HUES64 (cell line): Measurements from ENCODE around the gene C19orf67.

ENCODE experiments used
- H3K27ac ChIP-seq: 2 replicates; pipeline ENCODE4 v1.7.0; 2013; ENCODE audit warnings: low read depth, low read length, inconsistent platforms
- H3K27me3 ChIP-seq: 2 replicates; pipeline ENCODE4 v1.6.1; 2013; ENCODE audit warnings: mild to moderate bottlenecking, low read length; ENCODE audit not compliant: insufficient read depth
- H3K36me3 ChIP-seq: 2 replicates; pipeline ENCODE4 v1.6.1; 2013; ENCODE audit warnings: mild to moderate bottlenecking, low read length; ENCODE audit not compliant: insufficient read depth
- H3K4me1 ChIP-seq: 2 replicates; pipeline ENCODE4 v1.6.1; 2013; ENCODE audit warnings: mild to moderate bottlenecking, low read length, moderate library complexity; ENCODE audit not compliant: insufficient read depth
- H3K4me3 ChIP-seq: 2 replicates; pipeline ENCODE4 v1.5.1; 2013; ENCODE audit warnings: mild to moderate bottlenecking, low read length, moderate library complexity
- H3K9ac ChIP-seq: 2 replicates; pipeline ENCODE4 v1.6.1; 2013; ENCODE audit warnings: mild to moderate bottlenecking, low read depth, low read length
- H3K9me3 ChIP-seq: 2 replicates; pipeline ENCODE4 v1.6.1; 2013; ENCODE audit warnings: low read depth, low read length; ENCODE audit not compliant: insufficient read depth
- WGBS: fragments of 150-250, 120-280 bp; methylation state at CpG from one replicate; pipeline ENCODE4 v1.1.7; 2013; ENCODE audit warnings: missing lambda C conversion rate; 5-methylcytosine and 5-hydroxymethylcytosine counted together

C19orf67 gene

GRCh38 chr19:14081797-14082674, 3.5 kb downstream of the C19orf67 start:
- Histone ChIP-seq H3K4me1 (no peaks in the 10 kb centered on the region), H3K27ac (no peak overlapping the region), H3K27me3 (peaks cover 2% of the 10 kb centered on the region; the same call in 1 of the 2 replicates), H3K9ac (peak overlapping the region; percentile 46), H3K9me3 (no peaks in the 10 kb centered on the region), H3K36me3 (no peaks in the 10 kb centered on the region), H3K4me3 (peak overlapping the region; percentile 73)
- 35% methylated on average over 24 of the region's 24 CpGs for WGBS

- Histone ChIP-seq H3K27me3 (peaks cover 4% of the 10 kb centered on the region), H3K4me1 (no peaks in the 10 kb centered on the region), H3K9ac (peak overlapping the region; percentile 68), H3K4me3 (peak overlapping the region; percentile 73), H3K9me3 (no peaks in the 10 kb centered on the region), H3K27ac (0 out of 2 replicates have a peak overlapping the region, but pooled peaks have one; percentile 19), H3K36me3 (no peaks in the 10 kb centered on the region)
- 2% methylated on average over 50 of the region's 50 CpGs for WGBS
These were observed 4.4 kb downstream of the C19orf67 start for GRCh38 chr19:14080887-14081796.

GRCh38 chr19:14078411-14078810, 7.2 kb downstream of the C19orf67 start:
- H3K4me3 ChIP-seq, result no peak overlapping the region
- H3K4me1 ChIP-seq, result no peaks in the 10 kb centered on the region; the same call in 1 of the 2 replicates
- no peak overlapping the region for H3K9ac ChIP-seq
- H3K36me3 ChIP-seq, result no peaks in the 10 kb centered on the region
- H3K27ac ChIP-seq, result no peak overlapping the region
- no peaks in the 10 kb centered on the region for H3K9me3 ChIP-seq
- peaks cover 30% of the 10 kb centered on the region for H3K27me3 ChIP-seq
- WGBS, result 100% methylated on average over 1 of the region's 2 CpGs

- no peaks in the 10 kb centered on the region; the same call in 1 of the 2 replicates for H3K4me1 ChIP-seq
- H3K36me3 ChIP-seq, result no peaks in the 10 kb centered on the region
- H3K4me3 ChIP-seq, result peak overlapping the region; percentile 58
- no peak overlapping the region for H3K27ac ChIP-seq
- 7% methylated on average over 43 of the region's 44 CpGs for WGBS
- peak overlapping the region; percentile 40; the same call in 1 of the 2 replicates for H3K9ac ChIP-seq
- H3K9me3 ChIP-seq, result no peaks in the 10 kb centered on the region
- H3K27me3 ChIP-seq, result peaks cover 56% of the 10 kb centered on the region
These were observed 11.4 kb downstream of the C19orf67 start for GRCh38 chr19:14073925-14074838.

GRCh38 chr19:14073261-14073924, 12.2 kb downstream of the C19orf67 start:
- Histone ChIP-seq H3K36me3 (no peaks in the 10 kb centered on the region), H3K27ac (no peak overlapping the region), H3K4me3 (peak overlapping the region; percentile 58), H3K9me3 (no peaks in the 10 kb centered on the region), H3K4me1 (no peaks in the 10 kb centered on the region; the same call in 1 of the 2 replicates), H3K27me3 (peaks cover 55% of the 10 kb centered on the region), H3K9ac (peak overlapping the region; percentile 40)
- under 1% methylated on average over 106 of the region's 106 CpGs for WGBS

GRCh38 chr19:14072535-14073260, 12.9 kb downstream of the C19orf67 start, which contains the start of gene MISP3:
Gene MISP3 (plus strand): TSS chr19:14072786. CDS start chr19:14073310, 524 bp downstream.
- Histone ChIP-seq H3K36me3 (no peaks in the 10 kb centered on the region), H3K9ac (peak within 1 kb of the TSS; percentile 40), H3K4me3 (peak within 1 kb of the TSS; percentile 58), H3K27me3 (peaks cover 54% of the 10 kb centered on the region), H3K9me3 (no peaks in the 10 kb centered on the region), H3K27ac (no peak within 1 kb of the TSS), H3K4me1 (no peaks in the 10 kb centered on the region; the same call in 1 of the 2 replicates)
- 2% methylated on average over 51 of the region's 51 CpGs for WGBS

GRCh38 chr19:14070268-14071050, 15.1 kb downstream of the C19orf67 start:
- Histone ChIP-seq H3K27ac (no peak overlapping the region), H3K9ac (no peak overlapping the region), H3K36me3 (no peaks in the 10 kb centered on the region), H3K4me3 (no peak overlapping the region), H3K9me3 (no peaks in the 10 kb centered on the region), H3K27me3 (peaks cover 46% of the 10 kb centered on the region), H3K4me1 (no peaks in the 10 kb centered on the region; the same call in 1 of the 2 replicates)
- WGBS, result 95% methylated on average over 43 of the region's 43 CpGs

GRCh38 chr19:14066134-14066533, 19.4 kb downstream of the C19orf67 start:
- Histone ChIP-seq H3K36me3 (no peaks in the 10 kb centered on the region), H3K9me3 (no peaks in the 10 kb centered on the region), H3K9ac (no peak overlapping the region), H3K27ac (no peak overlapping the region), H3K4me3 (no peak overlapping the region), H3K27me3 (peaks cover 7% of the 10 kb centered on the region), H3K4me1 (no peaks in the 10 kb centered on the region)
- 69% methylated on average over 2 of the region's 2 CpGs for WGBS

GRCh38 chr19:14063105-14063504, 22.5 kb downstream of the C19orf67 start:
- H3K27me3 ChIP-seq, result peaks cover 20% of the 10 kb centered on the region
- no peaks in the 10 kb centered on the region for H3K36me3 ChIP-seq
- no peaks in the 10 kb centered on the region for H3K4me1 ChIP-seq
- no peak overlapping the region for H3K9ac ChIP-seq
- 95% methylated on average over 7 of the region's 7 CpGs for WGBS
- no peak overlapping the region for H3K4me3 ChIP-seq
- H3K9me3 ChIP-seq, result no peaks in the 10 kb centered on the region
- no peak overlapping the region for H3K27ac ChIP-seq
